Measurements from ENCODE around the gene CADPS2.

Gene CADPS2

GRCh38 chr7:122768827-122769226 is 117.4 kb downstream of the CADPS2 start:
- TF ChIP-seq PPARA (CRISPR knock-in tag; IDR thresholded peaks at IDR 0.05; ENCODE audit: borderline replicate concordance) (no peak), TCF4 (CRISPR knock-in tag; IDR thresholded peaks at IDR 0.05; ENCODE audit: borderline replicate concordance) (no peak), BACH2 (CRISPR knock-in tag; IDR thresholded peaks at IDR 0.05; ENCODE audit: borderline replicate concordance) (no peak), SNAI2 (CRISPR knock-in tag; IDR thresholded peaks at IDR 0.05) (no peak), ZFP3 (CRISPR knock-in tag; IDR thresholded peaks at IDR 0.05) (no peak), POU6F1 (CRISPR knock-in tag; IDR thresholded peaks at IDR 0.05; ENCODE audit: borderline replicate concordance, low read depth) (no peak), ZNF8 (CRISPR knock-in tag; IDR thresholded peaks at IDR 0.05) (no peak), CSRNP3 (CRISPR knock-in tag; IDR thresholded peaks at IDR 0.05) (no peak), ESRRG (CRISPR knock-in tag; IDR thresholded peaks at IDR 0.05) (no peak), ZC3H10 (CRISPR knock-in tag; IDR thresholded peaks at IDR 0.05) (no peak), ARNTL (CRISPR knock-in tag; IDR thresholded peaks at IDR 0.05; ENCODE audit: borderline replicate concordance, low read depth) (no peak), ISL1 (CRISPR knock-in tag; IDR thresholded peaks at IDR 0.05) (no peak), PATZ1 (CRISPR knock-in tag; IDR thresholded peaks at IDR 0.05; ENCODE audit: borderline replicate concordance) (no peak)
- no peak for ATAC-seq

- TF ChIP-seq ZNF70 (CRISPR knock-in tag; IDR thresholded peaks at IDR 0.05) = no peak
- TF ChIP-seq TSHZ2 (CRISPR knock-in tag; IDR thresholded peaks at IDR 0.05) = no peak
- ATAC-seq = no peak
These were observed 118.9 kb downstream of the CADPS2 start for GRCh38 chr7:122767339-122767738.

GRCh38 chr7:122766593-122766992 is 119.7 kb downstream of the CADPS2 start:
- no peak for ATAC-seq
- TF ChIP-seq ZC3H10 (CRISPR knock-in tag; IDR thresholded peaks at IDR 0.05) (no peak), PATZ1 (CRISPR knock-in tag; IDR thresholded peaks at IDR 0.05; ENCODE audit: borderline replicate concordance) (no peak), CREB5 (CRISPR knock-in tag; IDR thresholded peaks at IDR 0.05; ENCODE audit: low read depth) (no peak), RARB (CRISPR knock-in tag; IDR thresholded peaks at IDR 0.05) (no peak), ZNF70 (CRISPR knock-in tag; IDR thresholded peaks at IDR 0.05) (no peak), PPARA (CRISPR knock-in tag; IDR thresholded peaks at IDR 0.05; ENCODE audit: borderline replicate concordance) (no peak), ISL1 (CRISPR knock-in tag; IDR thresholded peaks at IDR 0.05) (no peak), TCF4 (CRISPR knock-in tag; IDR thresholded peaks at IDR 0.05; ENCODE audit: borderline replicate concordance) (no peak), ZNF565 (CRISPR knock-in tag; conservative IDR thresholded peaks at IDR 0.05; ENCODE audit: low read depth) (no peak)

Measured in SK-N-SH treated with all-trans-retinoic acid at 6 μM for 48 hours (cell line).